Neural progenitor cell (in vitro differentiated cells): ENCODE data around the gene RAX2. TPM values are rescaled to one million over a fixed set of nuclear protein-coding genes. Genes with fewer than 3 reads are reported as not detected.

Experiments used
- DNase-seq: peaks from one replicate; pipeline ENCODE4 v3.0.0-alpha.2; 2016; ENCODE audit warnings: low spot score
- H2AFZ ChIP-seq: fragments of 200-600 bp; sonication (generic); replicated peaks from 2 replicates; pipeline ENCODE4 v1.6.1; 2016; ENCODE audit warnings: antibody characterized with exemption
- H3F3A ChIP-seq: fragments of 200-600 bp; sonication (generic); 2 replicates; pipeline ENCODE4 v1.6.1; 2016; ENCODE audit warnings: antibody characterized with exemption, low read depth
- H3K27ac ChIP-seq: fragments of 200-600 bp; sonication (generic); 2 replicates; pipeline ENCODE4 v1.5.1; 2016; ENCODE audit warnings: mild to moderate bottlenecking
- H3K27me3 ChIP-seq: fragments of 200-600 bp; sonication (generic); 2 replicates; pipeline ENCODE4 v1.6.1; 2016; ENCODE audit warnings: mild to moderate bottlenecking, moderate library complexity
- H3K36me3 ChIP-seq: fragments of 200-600 bp; sonication (generic); 2 replicates; pipeline ENCODE4 v1.5.1; 2016
- H3K4me1 ChIP-seq: fragments of 200-600 bp; sonication (generic); 2 replicates; pipeline ENCODE4 v1.6.1; 2016; ENCODE audit warnings: mixed run types
- H3K4me2 ChIP-seq: fragments of 200-600 bp; sonication (generic); 2 replicates; pipeline ENCODE4 v1.6.1; 2016
- H3K4me3 ChIP-seq: fragments of 200-600 bp; sonication (generic); 2 replicates; pipeline ENCODE4 v1.5.1; 2016
- H3K79me2 ChIP-seq: fragments of 200-600 bp; sonication (generic); 2 replicates; pipeline ENCODE4 v1.6.1; 2016; ENCODE audit warnings: low read depth
- H3K9ac ChIP-seq: fragments of 200-600 bp; sonication (generic); 2 replicates; pipeline ENCODE4 v1.6.1; 2016
- H3K9me3 ChIP-seq: fragments of 200-600 bp; sonication (generic); 2 replicates; pipeline ENCODE4 v1.5.1; 2016; ENCODE audit warnings: low read depth
- H4K20me1 ChIP-seq: fragments of 200-600 bp; sonication (generic); 2 replicates; pipeline ENCODE4 v1.6.1; 2016; ENCODE audit warnings: low read depth
- H3K27ac Mint-ChIP-seq: 3 replicates; pipeline ENCODE4 v1.8.0; 2021; ENCODE audit warnings: mixed read lengths
- H3K27me3 Mint-ChIP-seq: 2 replicates; pipeline ENCODE4 v1.8.0; 2022; ENCODE audit warnings: low read depth, mild to moderate bottlenecking, inconsistent platforms, moderate library complexity, mixed read lengths; ENCODE audit not compliant: insufficient read depth
- H3K36me3 Mint-ChIP-seq: 3 replicates; pipeline ENCODE4 v1.8.0; 2021; ENCODE audit warnings: mixed read lengths
- H3K4me1 Mint-ChIP-seq: 3 replicates; pipeline ENCODE4 v1.8.0; 2021; ENCODE audit warnings: mixed read lengths
- H3K4me3 Mint-ChIP-seq: 3 replicates; pipeline ENCODE4 v1.8.0; 2021; ENCODE audit warnings: mild to moderate bottlenecking, moderate library complexity, mixed read lengths
- H3K9me3 Mint-ChIP-seq: 3 replicates; pipeline ENCODE4 v1.8.0; 2020; ENCODE audit warnings: mixed read lengths
- EZH2 ChIP-seq: fragments of 200-600 bp; sonication (generic); IDR thresholded peaks from 2 replicates; pipeline ENCODE4 v1.6.1; 2017; ENCODE audit warnings: antibody characterized with exemption, mild to moderate bottlenecking, moderate library complexity
- EZH2phosphoT487 ChIP-seq: fragments of 200-600 bp; sonication (generic); IDR thresholded peaks from 2 replicates; pipeline ENCODE4 v1.6.1; 2017; ENCODE audit warnings: antibody characterized with exemption
- total RNA-seq: library from RNA; depleted of rRNA; stranded (reverse); fragments of >200 nt; gene quantifications from 2 replicates; pipeline ENCODE4 v1.2.3, GENCODE V29; 2015; ENCODE audit warnings: low replicate concordance
- TF ChIP-seq, protein P1 (sequence below): fragments of 200-600 bp; sonication (generic); IDR thresholded peaks from 2 replicates; pipeline ENCODE4 v1.5.1; 2017; ENCODE audit warnings: antibody characterized with exemption, mild to moderate bottlenecking

Gene RAX2
- total RNA-seq, 1 donor from 2014 or later: not detected

DNA sequence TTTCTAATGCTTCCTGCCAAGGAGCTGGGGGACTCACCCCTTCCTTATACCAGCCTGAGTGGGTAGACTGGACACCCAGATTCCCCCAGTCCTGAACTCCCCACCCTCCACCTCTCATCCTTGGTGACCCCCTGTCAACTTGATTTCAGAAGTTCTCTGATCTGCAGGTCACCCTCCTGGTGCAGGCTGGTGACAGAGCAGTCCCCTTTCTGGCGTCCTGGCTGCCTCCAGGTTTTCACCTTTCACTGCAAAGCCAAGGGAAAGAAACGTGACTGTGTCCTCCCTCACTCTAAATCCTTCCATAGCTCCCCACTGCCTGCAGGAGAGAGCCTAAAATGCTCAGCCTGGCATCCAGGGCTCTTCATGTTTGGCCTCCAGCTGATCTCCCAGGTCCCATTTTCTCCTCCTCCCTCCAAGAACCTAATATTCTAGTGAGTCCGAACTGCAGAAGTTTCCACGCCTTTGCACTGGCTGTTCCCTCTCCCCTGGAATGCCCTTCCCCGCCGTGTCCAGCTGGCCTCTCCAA, 18.2 kb upstream of the RAX2 start:
- Histone ChIP-seq H3K9me3 (no peaks in the 10 kb centered on the region), H3K9ac (no peak overlapping the region), H3F3A (peaks cover 8% of the 10 kb centered on the region), H3K27me3 (peaks cover 47% of the 10 kb centered on the region), H3K36me3 (no peaks in the 10 kb centered on the region), H3K4me2 (no peak overlapping the region), H4K20me1 (peaks cover 1% of the 10 kb centered on the region), H3K27ac (no peak overlapping the region), H3K4me1 (peaks cover 6% of the 10 kb centered on the region), H3K4me3 (no peak overlapping the region), H3K79me2 (no peaks in the 10 kb centered on the region), H2AFZ (no peak overlapping the region)
- Mint-ChIP-seq H3K27ac (no peak overlapping the region), H3K4me1 (peaks cover 3% of the 10 kb centered on the region), H3K27me3 (peaks cover 32% of the 10 kb centered on the region), H3K36me3 (no peaks in the 10 kb centered on the region), H3K4me3 (no peak overlapping the region), H3K9me3 (no peaks in the 10 kb centered on the region)
- DNase-seq: no peak
- TF ChIP-seq EZH2phosphoT487 (no peak), EZH2 (no peak)
- TF ChIP-seq, protein P1, sequence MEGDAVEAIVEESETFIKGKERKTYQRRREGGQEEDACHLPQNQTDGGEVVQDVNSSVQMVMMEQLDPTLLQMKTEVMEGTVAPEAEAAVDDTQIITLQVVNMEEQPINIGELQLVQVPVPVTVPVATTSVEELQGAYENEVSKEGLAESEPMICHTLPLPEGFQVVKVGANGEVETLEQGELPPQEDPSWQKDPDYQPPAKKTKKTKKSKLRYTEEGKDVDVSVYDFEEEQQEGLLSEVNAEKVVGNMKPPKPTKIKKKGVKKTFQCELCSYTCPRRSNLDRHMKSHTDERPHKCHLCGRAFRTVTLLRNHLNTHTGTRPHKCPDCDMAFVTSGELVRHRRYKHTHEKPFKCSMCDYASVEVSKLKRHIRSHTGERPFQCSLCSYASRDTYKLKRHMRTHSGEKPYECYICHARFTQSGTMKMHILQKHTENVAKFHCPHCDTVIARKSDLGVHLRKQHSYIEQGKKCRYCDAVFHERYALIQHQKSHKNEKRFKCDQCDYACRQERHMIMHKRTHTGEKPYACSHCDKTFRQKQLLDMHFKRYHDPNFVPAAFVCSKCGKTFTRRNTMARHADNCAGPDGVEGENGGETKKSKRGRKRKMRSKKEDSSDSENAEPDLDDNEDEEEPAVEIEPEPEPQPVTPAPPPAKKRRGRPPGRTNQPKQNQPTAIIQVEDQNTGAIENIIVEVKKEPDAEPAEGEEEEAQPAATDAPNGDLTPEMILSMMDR: no peak

DNA sequence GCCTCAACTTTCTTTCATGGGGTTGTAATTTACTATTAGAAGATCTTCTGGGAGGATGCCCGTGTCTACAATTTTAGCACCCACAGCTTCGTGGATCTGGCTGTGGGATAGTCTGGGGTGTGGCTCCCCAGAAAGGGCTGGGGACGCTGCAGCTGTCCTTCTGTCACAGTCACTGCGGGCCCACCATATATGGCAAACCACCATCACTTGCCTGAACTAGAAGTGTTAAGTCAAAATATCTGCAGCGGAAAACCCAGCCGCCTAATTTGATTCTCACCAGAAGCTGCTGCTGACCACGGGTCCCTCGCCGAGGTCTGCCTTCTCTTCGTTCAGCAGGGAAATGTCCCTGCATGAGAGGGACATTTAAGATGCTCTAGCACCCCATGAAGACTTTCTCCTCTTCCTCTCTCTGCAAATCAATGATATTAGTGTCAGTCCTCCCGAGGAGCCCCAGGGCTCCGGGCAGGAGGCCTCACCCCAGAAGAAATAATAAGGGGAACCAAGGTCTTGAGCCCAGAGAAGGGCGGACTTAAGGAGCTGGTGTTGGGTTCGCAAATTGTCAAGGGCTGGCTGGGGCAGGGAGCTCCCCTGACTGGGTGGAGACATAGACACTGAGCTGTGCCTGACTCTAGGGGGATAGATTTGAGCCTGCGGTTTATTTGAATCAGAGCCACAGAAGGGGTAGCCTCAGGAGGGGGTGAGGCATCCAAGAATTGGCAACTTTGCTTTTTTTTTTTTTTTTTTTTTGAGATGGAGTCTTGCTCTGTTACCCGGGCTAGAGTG, 17.2 kb upstream of the RAX2 start:
- Histone ChIP-seq H3K9me3 (no peaks in the 10 kb centered on the region), H3K4me3 (no peak overlapping the region), H3K36me3 (no peaks in the 10 kb centered on the region), H3F3A (peaks cover 8% of the 10 kb centered on the region), H3K9ac (no peak overlapping the region), H3K4me1 (peaks cover 6% of the 10 kb centered on the region), H4K20me1 (peaks cover 6% of the 10 kb centered on the region), H3K27ac (no peak overlapping the region), H2AFZ (no peak overlapping the region), H3K27me3 (peaks cover 58% of the 10 kb centered on the region), H3K4me2 (no peak overlapping the region), H3K79me2 (no peaks in the 10 kb centered on the region)
- H3K4me1 Mint-ChIP-seq: peaks cover 3% of the 10 kb centered on the region
- H3K27ac Mint-ChIP-seq: no peak overlapping the region
- H3K36me3 Mint-ChIP-seq: no peaks in the 10 kb centered on the region
- H3K27me3 Mint-ChIP-seq: peaks cover 40% of the 10 kb centered on the region
- no peak for DNase-seq
- no peak for TF ChIP-seq EZH2
- TF ChIP-seq, protein P1: no peak
- TF ChIP-seq EZH2phosphoT487: no peak
- H3K9me3 Mint-ChIP-seq: no peaks in the 10 kb centered on the region
- H3K4me3 Mint-ChIP-seq: peak overlapping the region; percentile 64

DNA sequence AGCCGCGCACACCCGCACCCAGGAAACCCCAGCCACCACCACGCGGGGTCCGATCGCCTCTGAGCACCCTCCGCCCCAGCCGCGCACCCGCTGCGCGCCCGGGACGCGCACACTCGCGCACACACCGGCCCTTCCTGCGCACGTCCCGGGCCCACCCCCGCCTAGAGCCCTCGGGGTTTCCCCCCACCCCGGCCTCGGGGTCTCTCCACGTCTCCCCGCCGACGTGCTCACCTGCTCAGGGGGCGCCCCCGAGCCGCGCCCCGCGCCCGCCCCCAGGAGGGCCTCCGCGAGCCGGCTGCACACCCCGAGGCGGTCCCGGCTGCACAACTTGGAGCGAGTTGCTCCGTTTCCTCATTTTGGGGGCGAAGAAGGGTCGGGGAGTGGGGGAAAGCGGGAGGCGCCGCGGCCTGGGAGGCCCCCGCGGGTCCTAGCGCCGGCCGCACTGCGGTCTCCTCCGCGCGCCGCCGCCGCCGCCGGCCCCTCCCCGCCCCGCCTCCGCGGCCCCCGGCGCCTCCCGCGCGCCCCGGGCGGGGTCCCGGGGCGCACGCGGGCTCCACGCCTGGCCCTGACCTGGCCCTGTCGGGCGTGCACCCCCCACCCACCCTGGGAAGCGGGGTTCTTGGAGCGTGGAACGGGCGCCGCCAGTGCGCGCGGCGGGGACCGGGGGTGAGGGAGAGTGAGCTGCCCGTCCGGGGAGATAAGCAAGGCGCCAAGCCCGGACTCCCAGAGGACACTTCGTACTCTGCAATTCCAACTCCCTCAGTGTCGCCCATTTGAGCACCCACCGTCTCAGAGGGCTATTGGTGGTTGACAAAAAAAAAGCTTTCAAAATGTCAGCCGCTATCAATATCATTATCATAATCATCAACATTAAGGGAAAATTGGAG, 14.2 kb upstream of the RAX2 start, which contains the start of gene MATK:
TSS of gene MATK (minus strand) at position 444 of the 887 bp plus-strand sequence. CDS start 1,246 bp downstream, outside the sequence.
- Histone ChIP-seq H3K27me3 (peaks cover 68% of the 10 kb centered on the region), H2AFZ (peak within 1 kb of the TSS; percentile 100), H3K36me3 (no peaks in the 10 kb centered on the region), H3K9me3 (no peaks in the 10 kb centered on the region), H3K79me2 (no peaks in the 10 kb centered on the region), H4K20me1 (peaks cover 6% of the 10 kb centered on the region), H3F3A (peaks cover 8% of the 10 kb centered on the region), H3K4me3 (peak within 1 kb of the TSS; percentile 88), H3K4me2 (peak within 1 kb of the TSS; percentile 92), H3K27ac (no peak within 1 kb of the TSS), H3K9ac (no peak within 1 kb of the TSS), H3K4me1 (peaks cover 6% of the 10 kb centered on the region)
- Mint-ChIP-seq H3K9me3 (peaks cover 15% of the 10 kb centered on the region), H3K27me3 (peaks cover 50% of the 10 kb centered on the region), H3K27ac (no peak within 1 kb of the TSS), H3K4me1 (peaks cover 3% of the 10 kb centered on the region), H3K4me3 (peak within 1 kb of the TSS; percentile 78), H3K36me3 (no peaks in the 10 kb centered on the region)
- peak; percentile 58 for DNase-seq
- peak; percentile 38 for TF ChIP-seq EZH2phosphoT487
- TF ChIP-seq EZH2: peak; percentile 72
- TF ChIP-seq, protein P1: no peak
